NCI-H524 treated with DMSO at 0.1 percent for 48 hours (cell line): ENCODE data around the gene TRIM14.
"Not testable (repeated sequence)": the region's sequence is repeated elsewhere in the genome, so short reads cannot be mapped to it uniquely, and the experiment has no call there.

Experiments
- DNase-seq: peaks from one replicate; lab custom pipeline; 2025; lab: John Stamatoyannopoulos, UW

TRIM14 gene

DNA sequence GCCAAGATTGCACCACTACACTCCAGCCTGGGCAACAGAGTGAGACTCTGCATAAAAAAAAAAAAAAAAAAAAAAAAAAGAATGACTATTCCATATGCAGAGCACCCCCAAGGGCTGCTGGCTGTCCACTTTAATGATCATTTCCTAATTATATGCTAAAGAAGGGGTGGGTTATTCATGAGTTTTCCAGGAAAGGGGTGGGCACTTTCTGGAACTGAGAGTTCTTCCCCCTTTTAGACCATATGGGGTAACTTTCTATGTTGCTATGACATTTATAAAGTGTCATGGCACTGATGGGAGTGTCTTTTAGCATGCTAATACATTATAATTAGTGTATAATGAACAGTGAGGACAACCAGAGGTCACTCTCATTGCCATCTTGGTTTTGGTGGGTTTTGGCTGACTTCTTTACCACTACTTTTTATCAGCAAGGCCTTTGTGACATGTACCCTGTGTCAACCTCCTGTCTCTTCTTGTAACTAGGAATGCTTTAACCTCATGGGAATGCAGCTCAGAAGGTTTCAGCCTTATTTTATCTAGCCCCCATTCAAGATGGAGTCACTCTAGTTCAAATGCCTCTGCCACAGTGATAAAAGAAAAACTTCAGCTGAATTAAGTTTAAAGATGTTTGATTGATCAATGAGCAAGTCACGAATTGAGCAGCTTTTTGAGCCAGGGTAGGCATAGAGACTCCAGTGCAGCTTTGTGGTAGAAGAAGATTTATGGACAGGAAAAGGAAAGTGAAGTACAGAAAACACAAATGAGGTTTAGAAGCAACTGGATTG, 69.5 kb downstream of the TRIM14 start:
- DNase-seq, result no peak

DNA sequence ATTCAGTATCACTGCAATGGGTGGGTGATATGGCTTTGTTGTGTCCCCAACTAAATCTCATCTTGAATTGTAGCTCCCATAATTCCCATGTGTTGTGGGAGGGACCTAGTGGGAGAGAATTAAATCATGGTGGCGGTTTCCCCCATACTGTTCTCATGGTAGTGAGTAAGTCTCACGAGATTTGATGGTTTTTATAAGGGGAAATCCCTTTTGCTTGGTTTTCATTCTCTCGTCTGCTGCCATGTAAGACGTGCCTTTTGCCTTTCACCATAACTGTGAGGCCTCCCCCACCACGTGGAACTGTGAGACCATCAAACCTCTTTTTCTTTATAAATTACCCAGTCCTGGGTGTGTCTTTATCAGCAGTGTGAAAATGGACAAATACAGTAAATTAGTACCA, 72.0 kb downstream of the TRIM14 start:
- no peak for DNase-seq

DNA sequence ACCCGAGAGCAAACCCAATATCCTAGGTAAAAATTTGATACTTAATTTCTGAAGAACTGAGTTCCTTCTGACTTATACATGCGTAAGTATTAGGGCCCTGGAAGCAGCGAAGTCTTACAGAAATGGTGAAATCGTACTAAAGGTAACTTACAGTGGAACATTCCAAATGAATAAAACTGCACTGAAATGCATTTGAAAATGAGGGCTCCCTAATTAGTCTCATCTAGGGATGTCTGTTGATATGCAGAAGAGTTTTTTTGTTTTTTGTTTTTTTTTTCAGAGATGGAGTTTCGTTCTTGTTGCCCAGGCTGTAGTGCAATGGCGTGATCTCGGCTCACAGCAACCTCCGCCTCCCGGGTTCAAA, 72.9 kb downstream of the TRIM14 start:
- no peak for DNase-seq

GRCh38 chr9:98045234-98046179, 73.5 kb downstream of the TRIM14 start:
- DNase-seq, result no peak

GRCh38 chr9:98043915-98044314, 75.1 kb downstream of the TRIM14 start:
- DNase-seq, result no peak

- no peak for DNase-seq
Measured at GRCh38 chr9:98040212-98040611, 78.8 kb downstream of the TRIM14 start.

DNA sequence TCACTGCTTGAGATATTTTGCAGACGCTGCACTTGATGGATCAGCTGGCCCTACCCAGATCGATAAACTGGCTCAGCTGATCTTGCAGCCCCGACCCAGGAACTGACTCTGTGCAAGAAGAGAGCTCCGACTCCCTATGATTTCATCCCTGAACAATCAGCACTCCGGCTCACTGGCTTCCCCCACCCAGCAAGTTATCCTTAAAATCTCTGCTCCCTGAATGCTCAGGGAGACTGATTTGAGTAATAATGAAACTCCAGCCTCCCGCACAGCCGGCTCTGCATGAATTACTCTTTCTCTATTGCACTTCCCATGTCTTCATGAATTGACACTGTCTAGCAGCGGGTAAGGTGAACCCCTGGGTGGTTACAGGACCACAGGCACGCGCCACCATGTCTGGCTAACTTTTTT, 79.4 kb downstream of the TRIM14 start:
- DNase-seq, result no peak

DNA sequence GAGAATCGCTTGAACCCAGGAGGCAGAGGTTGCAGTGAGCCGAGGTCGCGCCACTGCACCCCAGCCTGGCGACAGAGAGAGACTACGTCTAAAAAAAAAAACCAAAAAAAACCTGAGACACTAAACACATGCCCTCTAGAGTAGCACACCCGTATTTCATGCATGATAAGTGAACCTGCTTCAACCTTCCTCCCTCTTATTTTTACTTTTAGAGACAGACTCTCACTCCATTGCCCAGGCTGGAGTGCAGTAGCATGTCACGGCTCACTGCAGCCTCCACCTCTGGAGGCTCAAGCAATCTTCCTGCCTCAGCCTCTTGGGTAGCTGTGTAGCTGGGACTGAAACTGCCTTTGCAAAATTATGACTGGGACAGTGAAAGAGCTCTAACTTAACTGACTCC, 80.1 kb downstream of the TRIM14 start:
- no peak for DNase-seq

- no peak for DNase-seq
Measured at GRCh38 chr9:98037357-98037756, 81.7 kb downstream of the TRIM14 start.

DNA sequence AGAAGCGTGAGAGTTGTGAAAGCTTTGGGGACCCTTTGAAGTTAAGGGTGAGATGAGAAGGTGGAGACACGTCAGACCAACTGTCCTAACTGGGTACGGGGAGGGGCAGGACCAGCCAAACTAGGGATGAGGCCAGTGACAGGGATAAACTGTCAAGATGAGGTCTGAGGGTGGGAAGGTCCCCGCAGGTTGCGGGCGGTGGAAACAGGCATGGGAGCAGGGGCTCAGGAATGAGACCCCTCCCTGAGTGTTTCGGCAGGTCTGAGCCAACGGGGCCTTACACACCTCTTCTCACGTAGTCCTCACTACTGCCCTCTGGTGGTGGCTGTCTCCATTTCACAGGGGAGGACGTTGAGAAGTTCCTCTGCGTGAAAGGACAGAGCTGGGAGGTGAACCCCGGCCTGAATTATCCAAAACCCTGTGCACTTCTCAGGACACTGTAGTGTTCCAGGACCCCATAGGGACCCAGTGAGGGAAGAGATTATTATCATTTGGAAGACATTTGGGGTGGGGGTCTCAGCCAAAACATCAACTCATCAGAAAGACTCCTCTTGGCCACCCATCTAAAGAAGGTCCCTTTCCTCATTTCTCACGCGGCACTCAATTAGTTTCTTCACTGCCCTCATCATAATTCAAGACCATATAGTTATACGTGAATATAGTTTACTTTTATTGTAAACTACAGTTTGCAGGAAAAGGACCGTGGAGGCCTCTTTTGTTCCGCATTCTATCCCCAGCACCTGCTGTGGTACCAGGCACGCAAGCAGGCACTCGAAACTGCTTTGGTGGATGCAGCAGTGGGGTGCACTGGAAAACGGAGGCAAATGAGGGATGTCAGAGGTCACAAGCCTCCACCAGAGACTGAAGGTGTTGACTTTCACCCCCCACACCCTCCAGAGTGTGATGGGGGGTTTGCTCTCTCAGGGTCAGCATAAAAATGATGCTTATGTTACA, 84.2 kb downstream of the TRIM14 start:
- DNase-seq, result no peak

- DNase-seq, result no peak
Measured at GRCh38 chr9:98031935-98032334, 87.1 kb downstream of the TRIM14 start.

GRCh38 chr9:98031169-98031568, 87.9 kb downstream of the TRIM14 start:
- DNase-seq, result no peak

DNA sequence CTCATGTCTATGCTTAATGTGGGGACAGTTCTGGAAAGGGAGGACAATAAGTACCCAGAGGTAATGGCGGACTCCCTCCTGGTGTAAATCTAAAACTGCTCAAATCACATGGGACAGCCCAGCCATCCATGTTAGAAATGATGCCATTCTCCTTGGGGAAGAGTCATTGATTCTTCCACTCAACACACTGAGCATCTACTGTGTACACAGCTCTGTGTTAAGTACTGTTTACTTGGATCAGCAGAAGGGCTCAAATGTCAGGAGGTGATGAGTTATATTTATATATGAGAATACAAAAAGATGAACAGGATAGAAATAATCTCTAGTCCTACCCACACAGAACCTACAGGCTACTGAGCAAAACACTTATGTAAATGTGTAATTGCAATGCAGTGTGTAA, 94.3 kb downstream of the TRIM14 start:
- DNase-seq, result no peak

DNA sequence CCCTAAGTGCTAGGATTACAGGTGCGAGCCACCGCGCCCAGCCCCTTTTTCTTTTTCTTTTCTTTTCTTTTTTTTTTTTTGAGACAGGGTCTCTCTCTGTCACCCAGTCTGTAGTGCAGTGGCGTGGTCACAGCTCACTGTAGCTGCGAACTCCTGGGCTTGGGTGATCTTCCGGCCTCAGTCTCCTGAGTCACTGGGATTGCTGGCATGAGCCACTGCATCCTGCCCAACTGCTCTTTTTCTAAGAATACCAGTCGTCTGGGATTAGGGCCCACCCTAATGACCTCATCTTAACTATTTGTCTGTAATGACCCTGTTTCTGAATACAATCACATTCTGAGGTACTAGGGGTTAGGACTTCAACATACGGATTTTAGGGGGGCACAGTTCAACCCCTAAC, 96.6 kb downstream of the TRIM14 start:
- DNase-seq, result no peak

- DNase-seq, result no peak
Measured at GRCh38 chr9:98021306-98022040, 97.5 kb downstream of the TRIM14 start.

DNA sequence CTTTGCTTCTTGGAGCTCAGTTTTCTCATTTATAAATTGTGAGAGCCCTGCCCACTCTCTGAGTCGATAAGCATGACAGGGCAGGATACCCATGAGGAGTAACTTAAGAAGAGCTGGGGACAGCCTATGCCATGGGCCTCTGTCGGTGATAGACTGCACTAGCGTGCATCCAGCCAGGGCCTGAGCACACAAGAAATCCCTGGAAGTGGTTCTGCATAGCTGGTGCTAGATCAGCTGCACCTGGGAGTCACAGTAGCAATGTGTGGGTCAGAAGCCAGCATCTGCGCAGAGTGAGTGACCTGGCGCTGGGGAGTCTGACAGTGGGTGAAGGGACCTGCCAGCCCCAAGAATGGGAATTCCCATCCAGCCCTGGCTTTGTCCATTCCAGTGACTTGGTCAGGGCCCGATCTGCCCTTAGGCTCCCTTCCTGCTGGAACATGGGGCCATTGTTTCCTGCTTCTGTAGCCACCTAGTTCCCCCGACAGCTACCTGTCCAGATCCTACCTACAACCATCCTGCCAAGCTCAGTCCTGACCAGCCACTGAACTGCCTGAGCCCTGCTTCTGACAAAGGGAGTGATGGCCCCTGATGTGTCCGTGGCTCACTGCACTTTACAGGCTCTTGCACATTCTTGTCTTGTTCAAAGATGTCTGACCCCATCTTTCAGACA, 98.4 kb downstream of the TRIM14 start:
- DNase-seq, result no peak

DNA sequence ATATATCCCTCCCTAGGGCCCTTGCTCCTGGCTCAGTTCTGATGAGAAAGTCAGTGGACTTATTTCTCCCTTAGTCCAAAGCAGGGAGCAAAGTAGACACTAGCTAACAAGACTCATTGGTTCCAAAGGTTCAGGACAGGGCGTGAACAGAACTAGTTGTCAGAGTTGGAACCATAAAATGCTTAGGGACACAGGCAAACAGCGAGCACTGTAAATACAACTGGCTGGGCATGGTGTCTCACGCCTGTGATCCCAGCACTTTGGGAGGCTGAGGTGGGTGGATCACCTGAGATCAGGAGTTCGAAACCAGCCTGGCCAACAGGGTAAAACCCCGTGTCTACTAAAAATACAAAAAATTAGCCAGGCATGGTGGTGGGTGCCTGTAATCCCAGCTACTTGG, 99.2 kb downstream of the TRIM14 start:
- DNase-seq, result not testable (repeated sequence)
